GM18526 (cell line): ENCODE results near the gene MAGI1.

Source experiments
- POLR2A ChIP-seq: IDR thresholded peaks from 3 replicates; pipeline ENCODE4 v1.6.1; 2011; ENCODE audit not compliant: insufficient read length; ENCODE audit errors: extremely low read depth

Gene MAGI1

DNA sequence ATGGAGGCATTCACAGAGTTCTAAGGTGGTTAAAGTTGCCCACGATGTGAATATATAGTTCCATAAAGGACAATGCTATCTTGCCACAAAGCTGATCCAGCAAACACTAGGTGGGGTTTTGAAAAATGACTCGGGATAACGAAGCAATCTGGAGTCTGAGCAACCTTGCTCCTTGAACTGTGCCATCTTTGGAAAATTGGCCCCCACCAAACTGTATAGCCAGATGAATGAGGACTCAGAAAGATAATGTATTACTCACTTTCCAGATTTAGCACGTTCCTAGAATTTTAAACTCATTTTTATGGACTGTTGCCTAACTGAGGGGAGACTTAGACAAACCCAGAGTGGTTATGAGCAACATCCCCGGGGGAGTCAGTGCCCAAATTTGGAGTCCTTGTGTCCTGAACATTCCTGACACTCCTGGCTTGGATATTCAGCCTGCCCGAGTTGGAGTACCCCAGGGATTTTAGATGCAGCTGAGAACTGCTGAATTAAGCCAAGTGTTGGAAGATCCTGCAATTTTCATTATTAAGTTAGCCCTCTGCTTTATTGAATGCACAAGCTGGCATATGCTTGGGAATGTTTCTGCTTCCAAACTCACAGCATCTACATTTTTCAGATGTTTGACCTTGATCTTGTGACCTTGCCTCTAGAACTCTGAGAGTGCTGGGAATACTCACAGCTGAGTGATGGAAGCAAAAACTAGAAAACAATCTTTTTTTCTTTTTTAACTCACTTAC is 8.8 kb upstream of the MAGI1 start:
- no peak for TF ChIP-seq POLR2A

DNA sequence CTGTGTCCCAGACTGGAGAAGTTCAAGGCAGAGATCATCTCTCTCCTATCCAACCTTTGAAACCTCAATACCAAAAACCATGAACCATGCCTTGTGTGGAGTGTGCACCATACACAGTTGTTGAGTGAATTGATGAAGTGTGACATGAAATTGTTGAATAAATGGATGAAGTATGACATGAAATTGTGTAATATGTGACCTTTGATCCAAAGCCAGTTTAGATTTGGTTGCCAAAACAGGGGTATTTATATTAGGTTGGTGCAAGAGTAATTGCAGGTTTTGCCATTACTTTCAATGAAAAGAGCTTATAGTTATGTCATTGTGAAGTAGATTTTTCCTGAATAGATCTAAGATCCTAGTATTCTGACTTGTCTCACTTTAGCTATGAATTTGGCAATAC is 3.1 kb upstream of the MAGI1 start:
- no peak for TF ChIP-seq POLR2A

DNA sequence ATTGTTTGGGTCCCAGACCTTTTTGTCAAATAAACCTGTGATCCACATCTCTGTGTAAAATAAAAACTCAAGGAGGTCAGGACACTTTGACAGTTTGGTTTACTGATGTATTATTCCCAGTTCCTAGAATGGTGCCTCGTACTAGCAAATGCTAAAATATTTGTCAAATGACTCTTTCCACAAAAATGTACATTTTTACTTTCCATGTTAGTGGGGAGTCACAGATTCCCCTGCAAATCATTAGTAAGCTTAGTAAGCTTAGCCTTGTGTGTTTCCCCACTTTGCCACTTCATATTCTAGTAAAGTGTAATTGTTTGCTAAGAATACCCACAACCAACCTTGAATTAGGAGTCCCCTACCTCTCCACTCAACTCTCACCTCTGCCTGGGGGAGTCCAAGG is 2.4 kb upstream of the MAGI1 start:
- no peak for TF ChIP-seq POLR2A

DNA sequence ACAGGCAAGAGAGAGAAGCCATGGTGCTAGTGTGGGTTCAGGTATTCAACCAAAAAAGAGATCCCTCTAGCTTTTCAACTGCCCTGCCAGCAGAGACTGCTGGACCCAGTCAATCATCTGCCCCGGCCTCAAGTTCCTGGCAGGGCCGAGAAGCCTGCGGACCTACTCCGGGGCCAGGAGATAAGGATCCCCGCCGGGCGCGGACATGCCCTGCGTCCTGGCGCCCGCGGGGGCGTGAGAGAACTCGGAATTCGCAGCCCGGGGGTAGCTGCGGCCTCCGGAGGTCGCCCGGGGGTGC is 821 bp upstream of the MAGI1 start:
- TF ChIP-seq POLR2A: no peak

DNA sequence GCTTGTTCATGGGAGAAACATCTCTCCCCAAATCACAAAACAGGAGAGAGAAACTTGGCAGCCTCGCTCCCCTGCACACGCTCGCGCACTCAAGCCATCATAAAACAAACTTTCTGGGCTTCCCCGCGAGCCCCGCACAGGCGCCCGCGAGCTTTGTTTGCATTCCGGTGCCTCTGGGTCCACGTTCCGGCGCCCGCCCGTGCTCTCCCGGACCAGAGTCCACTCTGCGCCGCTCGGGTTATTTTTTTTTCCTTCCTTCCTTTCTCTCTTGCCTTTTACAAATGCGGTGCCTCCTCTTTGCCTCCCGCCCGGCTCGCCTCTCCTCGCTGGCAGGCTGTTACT is 363 bp downstream of the MAGI1 start:
- no peak for TF ChIP-seq POLR2A

DNA sequence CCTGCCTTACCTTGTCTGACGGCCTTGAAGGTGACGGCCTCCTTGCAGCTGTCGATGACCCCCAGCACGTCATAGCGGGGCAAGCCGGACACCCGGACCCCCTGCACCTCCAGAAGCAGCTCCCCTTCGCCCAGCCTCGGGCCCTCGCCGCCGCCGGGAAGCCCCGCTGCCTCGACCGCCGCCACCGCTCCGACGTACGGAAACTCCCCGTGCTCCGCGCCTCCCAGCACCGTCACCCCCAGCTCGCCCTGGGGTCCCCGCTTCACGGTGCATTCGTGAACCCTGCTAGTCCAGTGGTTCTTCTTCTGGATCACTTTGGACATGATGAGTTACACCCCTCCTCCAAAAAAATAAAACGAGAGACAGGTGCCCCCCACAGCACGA is 740 bp downstream of the MAGI1 start:
- TF ChIP-seq POLR2A: no peak

DNA sequence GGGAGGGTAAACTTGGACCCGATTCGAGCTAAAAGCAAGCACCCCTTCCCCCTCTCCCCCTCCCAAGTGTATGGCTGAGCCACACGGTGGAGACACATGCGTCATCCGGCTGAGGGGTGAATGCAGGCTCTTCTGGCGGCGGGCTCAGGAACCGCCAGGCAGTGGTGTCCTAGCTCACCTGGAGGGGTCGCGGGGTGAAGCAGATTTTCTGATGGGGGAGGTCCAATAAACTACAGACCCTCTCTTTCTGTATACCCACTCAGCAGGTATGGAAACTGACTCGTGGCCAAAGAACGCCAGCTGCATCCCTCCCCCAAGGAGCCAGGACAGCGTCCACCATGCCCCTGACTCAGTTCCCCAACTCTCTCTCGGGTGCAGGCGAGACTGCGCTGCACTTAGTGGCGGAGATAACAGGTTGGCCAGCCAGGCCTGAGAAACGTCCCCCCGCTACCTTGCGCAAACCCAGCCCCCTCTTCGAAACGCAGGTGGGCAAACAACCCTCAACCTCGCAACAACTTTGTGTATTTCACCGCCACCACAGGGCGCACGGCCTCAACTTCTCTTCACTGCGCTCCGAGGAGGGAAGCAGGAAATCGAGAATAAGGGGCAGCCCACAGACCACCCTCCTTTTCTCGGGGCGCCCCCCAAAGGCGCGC is 1.3 kb downstream of the MAGI1 start:
- TF ChIP-seq POLR2A: no peak

GRCh38 chr3:66036586-66037148 is 2.1 kb downstream of the MAGI1 start:
- TF ChIP-seq POLR2A: no peak

DNA sequence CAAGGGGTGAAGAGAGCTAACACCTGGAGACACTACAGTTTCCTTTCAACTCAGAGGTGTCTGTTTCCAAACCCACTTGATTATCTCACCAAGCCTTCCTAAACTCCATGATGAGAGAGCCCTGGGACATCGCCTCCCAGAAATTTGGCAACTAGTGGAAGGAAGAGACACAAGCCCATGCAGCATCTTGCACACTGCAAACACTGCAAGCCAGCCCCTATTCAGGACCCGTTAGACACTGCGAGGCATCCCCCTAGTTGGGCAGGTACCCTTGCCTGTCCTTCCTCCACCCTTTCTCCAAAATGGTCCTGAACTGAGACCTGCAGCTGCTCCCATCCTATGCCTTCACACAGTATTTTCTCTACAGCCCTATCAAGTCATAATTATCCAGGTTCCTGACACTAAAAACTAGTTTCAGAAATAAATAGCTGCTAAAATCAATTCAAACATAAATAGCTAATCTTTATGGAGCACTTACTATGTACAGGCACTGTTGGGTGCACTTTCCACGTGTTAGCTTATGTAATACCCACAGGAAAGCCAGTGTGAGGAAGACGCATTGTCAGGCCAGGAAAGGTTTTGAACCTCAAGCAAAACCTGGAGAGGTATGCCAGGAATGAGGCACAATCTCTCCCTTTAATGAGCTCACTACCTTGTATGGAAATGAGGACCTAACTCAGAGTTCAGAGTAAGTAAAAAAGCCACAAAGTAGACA is 2.8 kb downstream of the MAGI1 start:
- TF ChIP-seq POLR2A: no peak

DNA sequence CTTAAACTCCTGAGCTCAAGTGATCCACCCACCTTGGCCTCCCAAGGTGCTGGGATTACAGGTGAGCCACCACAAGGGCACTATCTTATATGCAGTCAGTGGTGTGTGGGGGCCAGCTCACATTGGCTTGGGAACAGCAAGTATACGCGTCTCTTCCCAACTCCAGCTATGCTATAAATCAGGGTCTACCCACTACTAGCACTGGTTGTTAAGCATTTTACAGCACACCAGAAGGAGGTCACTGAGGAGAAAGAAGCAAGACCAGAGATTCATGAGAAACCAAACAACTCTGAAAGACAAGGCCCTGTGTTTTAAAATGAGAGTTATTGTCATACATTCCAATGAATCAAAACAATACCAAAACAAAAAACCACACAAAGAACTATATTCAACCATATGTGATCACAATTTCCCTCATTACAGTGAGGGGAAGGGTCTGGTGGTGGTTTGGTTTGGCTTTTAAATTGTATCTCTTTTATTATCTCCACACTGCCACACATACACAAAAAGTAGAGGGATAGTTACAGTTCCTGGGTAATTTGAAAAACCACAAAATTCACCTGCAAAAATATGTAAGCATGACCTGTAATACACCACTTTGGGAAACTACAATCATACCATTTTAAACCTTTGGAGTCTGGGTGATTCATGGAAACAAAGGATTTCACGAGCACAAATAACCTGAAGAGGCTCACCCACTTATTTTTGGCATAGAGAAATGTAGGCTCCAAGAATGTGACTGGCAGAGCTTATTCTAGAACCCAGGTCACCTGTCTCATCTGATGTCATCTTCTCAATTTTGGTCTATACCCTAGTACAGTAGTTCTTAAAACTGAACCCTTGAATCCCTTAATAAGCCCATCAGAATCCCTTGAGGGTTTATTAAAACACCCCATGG is 5.2 kb downstream of the MAGI1 start:
- TF ChIP-seq POLR2A: no peak

GRCh38 chr3:66031102-66031698 is 7.5 kb downstream of the MAGI1 start:
- TF ChIP-seq POLR2A: no peak

DNA sequence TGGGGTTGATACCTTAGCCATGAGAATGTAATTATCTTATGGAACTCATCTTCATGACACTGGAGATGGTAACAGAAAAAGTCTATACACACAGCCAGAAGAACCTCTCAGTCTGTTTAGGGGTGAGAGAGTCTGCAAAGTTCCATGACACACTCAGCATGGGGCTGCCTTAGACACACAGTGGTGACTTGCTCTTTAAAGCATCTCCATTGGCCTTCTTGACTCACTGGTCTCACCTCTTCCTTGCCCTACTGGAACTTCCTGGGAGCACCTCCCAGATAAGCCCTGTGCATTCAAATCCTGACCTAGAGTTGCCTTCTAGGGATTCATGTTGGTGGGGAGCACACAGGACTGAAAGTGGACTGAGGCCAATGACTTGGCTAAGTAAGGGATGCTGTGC is 9.3 kb downstream of the MAGI1 start:
- no peak for TF ChIP-seq POLR2A

DNA sequence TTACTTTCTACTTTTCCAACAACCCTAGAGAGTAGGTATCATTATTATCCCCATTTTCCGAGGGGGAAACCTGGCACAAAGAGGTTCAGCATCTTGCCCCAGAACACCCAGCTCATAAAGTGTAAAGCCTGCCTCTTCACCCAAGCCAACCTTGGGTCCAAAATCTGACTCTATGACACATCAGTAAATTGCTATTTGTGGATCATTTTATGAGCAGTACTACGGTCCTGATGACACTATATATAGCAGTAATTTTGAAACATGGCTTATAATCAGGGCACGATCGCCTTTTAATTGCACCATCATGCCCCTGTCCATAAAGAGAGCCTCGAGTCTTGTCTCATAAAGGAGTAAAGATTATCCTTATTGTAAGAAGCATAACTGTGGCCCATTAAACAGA is 9.7 kb downstream of the MAGI1 start:
- no peak for TF ChIP-seq POLR2A

DNA sequence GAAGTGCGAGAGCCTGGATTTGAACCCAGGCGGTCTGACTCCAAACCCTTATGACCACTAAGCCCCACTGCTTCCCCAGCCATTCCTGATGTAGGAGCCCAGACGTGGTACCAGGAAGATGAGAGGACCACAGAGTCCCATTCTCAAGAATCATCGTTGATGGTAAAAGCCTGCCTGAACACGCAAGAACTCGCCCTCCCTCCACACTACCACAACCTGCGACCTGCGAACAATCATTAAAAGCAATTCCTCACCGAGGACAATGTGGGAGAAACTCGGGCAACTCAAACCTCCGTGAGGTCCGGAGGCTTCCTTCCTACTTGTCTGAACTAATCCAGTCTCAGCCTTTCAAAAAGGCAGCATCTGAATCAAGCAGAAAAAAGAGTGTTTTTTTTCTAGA is 10.3 kb downstream of the MAGI1 start:
- TF ChIP-seq POLR2A: no peak
